ENCODE measurements around the gene CCDC192.
"Not testable (repeated sequence)": the region's sequence is repeated elsewhere in the genome, so short reads cannot be mapped to it uniquely, and the experiment has no call there.

The CCDC192 gene

DNA sequence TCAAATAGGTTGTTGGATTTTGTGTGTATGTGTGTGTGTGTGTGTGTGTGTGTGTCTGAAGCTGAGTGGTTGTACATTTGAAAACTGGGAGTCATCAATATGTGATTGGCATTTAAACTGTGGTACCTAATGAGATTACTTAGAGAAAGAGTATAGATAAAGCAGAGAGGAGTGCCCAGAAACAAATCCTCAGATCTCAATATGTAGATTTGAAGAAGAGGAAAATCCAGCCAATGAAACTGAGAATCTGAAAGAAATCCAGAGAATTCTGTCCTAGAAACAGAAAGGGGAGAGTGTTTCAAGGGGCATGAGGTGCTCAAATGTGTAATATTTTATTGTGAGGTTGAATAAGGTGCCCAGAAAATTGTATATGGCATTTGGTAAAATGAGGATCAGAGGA, 66.2 kb downstream of the CCDC192 start:
- no peak for DNase-seq

GRCh38 chr5:127770272-127770671, 67.1 kb downstream of the CCDC192 start:
- no peak for DNase-seq

DNA sequence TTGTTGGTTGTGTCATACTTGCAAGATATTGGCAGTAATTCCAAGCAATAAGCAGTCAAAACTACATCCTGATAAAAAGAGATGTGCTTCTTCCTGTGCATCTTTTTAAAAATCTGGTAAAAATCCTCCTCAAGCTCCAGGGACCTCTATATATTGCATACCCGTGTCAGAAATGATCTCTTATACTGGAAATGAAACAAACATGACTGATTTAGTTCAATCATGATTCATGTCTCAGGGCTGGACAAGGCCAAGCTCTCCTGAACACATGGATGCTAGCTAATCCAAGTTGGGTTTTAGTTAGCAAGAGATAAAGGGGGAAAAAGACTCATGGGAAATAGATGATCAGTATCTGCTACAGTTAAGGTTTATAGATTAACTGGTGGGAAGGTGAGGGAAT, 69.3 kb downstream of the CCDC192 start:
- no peak for DNase-seq

DNA sequence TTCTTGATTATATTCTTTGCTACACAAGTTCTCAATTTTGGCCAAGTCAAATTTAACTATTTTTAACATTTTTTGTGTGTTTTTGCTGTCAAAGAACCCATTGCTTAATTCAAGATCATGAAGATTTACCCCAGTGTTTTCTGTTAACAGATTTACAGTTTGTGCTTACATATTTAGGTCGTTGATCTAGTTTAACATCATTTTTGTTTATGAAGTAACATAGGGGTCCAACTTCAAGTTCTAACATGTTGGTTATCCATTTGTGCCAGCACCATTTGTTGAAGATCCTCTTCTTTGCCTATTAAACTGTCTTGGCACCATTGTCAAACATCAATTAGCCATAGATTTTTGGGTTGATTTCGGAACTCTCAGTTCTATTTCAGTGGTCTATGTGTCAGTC, 71.0 kb downstream of the CCDC192 start:
- DNase-seq: no peak

- no peak for DNase-seq
These were observed 73.3 kb downstream of the CCDC192 start for GRCh38 chr5:127776477-127776876.

- DNase-seq: no peak
These were observed 74.8 kb downstream of the CCDC192 start for GRCh38 chr5:127777957-127778356.

DNA sequence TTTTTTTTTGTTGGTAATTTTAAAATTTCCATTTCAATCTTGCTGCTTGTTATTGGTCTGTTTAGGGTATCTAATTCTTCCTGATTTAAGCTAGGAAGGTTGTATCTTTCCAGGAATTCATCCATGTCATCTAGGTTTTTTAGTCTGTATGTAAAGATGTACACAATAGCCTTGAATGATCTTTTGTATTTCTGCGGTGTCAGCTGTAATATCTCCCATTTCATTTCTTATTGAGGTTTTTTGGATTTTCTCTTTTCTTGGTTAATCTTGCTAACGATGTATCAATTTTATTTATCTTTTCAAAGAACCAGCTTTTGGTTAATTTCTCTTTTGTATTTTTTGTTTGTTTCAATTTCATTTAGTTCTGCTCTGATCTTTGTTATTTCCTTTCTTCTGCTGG, 79.3 kb downstream of the CCDC192 start:
- DNase-seq: not testable (repeated sequence)

GRCh38 chr5:127785098-127785927, 82.1 kb downstream of the CCDC192 start:
- no peak for DNase-seq

- DNase-seq: no peak
These were observed 88.2 kb downstream of the CCDC192 start for GRCh38 chr5:127791439-127791838.

- DNase-seq: not testable (repeated sequence)
These were observed 88.7 kb downstream of the CCDC192 start for GRCh38 chr5:127791908-127792307.

DNA sequence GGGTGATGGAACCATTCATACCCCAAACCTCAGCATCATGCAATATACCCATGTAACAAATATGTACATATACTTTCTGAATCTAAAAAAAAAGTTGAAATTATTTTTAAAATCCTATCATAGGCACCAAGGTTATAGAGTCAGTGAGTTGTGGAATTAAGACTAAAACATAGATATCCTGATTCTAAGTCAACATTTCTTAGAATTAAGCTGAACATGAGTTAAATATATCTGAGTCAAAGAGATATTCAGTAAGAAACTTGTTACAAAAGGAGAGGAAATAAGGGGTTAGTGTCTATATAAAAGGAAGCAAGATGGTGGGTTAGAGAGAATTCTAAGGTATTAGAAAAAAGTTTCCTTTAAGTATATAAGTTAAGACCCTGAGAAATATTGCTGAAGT, 89.9 kb downstream of the CCDC192 start:
- DNase-seq: no peak

DNA sequence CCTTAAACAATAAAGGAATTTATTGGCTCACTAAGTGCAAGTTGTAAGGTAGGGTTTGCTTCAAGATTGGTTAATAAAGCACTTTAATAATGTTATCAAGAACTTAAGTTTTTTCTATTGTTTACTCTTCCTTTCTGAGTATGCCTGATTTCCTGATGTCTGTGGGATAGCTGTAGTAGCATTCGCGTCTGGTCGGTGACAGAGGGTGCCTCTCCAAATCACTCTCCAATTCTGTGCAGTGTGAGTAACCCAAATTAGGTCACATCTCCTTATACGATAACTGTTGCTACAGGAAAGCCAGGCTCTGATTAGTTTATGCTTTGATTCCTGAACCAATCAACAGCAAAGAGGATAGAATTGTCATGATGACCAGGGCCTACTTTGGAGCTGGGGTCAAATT, 90.7 kb downstream of the CCDC192 start:
- DNase-seq: no peak

- DNase-seq: no peak
These were observed 93.0 kb downstream of the CCDC192 start for GRCh38 chr5:127796211-127796610.

DNA sequence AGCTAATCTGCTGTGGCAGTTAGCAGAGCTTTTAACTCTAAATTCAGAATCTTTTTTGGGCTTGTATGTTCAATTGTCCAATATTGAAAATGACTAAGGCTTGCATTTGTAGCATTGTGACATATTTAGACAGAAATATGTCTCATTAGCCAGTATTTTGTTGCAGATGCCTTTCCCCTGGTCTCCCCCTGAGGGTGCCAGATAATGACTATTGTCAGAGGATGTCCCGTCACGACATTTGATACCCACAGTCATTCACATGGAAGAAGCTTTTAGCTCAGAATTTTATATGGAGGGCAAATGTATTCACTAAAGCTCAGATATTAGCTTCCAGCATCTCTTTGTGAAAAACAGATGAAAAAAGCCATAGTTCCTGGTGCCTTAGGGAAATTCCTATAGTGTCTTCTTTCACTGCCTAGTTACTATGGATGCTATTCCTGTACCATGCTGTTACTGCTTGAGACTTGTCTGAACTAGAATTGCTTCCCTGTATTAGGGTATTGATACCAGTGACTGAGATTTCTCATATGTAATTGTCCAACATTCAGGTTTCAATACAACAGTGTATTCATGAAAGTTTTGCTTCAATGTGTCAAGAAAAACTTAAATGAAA, 96.2 kb downstream of the CCDC192 start:
- DNase-seq: no peak

- DNase-seq: no peak
These were observed 98.7 kb downstream of the CCDC192 start for GRCh38 chr5:127801751-127802476.

GRCh38 chr5:127802477-127802865, 99.3 kb downstream of the CCDC192 start:
- no peak for DNase-seq

DNA sequence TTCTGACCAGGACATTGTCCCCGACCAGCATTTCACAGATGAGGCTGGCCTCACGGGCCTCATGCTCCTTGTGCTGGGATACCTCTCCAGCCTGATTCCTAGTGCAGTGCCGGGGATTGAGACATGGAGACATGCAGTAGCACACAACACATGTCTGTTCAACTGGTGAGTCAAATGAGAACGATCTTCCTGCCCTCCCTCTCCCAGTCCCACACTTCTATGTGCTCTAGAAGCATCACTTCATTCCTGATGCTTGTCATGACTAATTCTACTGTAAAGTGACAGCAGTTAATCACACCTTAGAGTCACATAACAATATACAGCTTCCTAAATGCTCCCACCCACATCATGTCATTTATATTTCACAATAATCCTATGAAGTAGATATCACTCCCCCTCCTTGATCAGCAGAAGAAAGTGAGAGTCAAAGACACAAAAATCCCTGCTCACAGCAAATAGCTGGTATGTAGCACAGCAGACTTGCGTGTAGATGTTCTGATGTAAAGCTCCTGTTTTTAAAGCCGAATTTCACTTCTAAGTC, 101.8 kb downstream of the CCDC192 start:
- no peak for DNase-seq

DNA sequence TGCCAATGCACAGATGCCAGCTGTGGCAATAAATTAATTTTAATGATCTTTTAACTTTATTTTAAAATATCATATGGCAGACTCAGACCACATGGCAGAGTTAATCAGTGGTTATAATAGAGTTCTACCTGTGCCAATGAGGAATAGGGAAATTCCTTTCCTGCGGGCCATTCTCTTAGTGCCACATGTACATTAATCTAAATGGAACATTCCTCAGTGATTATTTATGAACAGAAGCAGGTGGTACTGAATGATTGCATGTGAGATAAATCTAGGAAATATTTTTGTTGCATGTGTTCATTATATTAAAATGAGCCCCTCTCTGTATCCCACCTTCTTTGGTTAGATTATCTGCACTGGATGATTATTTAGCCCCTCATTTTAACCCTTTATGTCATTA, 102.3 kb downstream of the CCDC192 start:
- no peak for DNase-seq

GRCh38 chr5:127806776-127807175, 103.6 kb downstream of the CCDC192 start:
- DNase-seq: no peak

- no peak for DNase-seq
These were observed 106.3 kb downstream of the CCDC192 start for GRCh38 chr5:127809533-127809932.

GRCh38 chr5:127810017-127810416, 106.8 kb downstream of the CCDC192 start:
- DNase-seq: no peak

- DNase-seq: no peak
These were observed 107.7 kb downstream of the CCDC192 start for GRCh38 chr5:127810707-127811490.

- DNase-seq: no peak
These were observed 109.4 kb downstream of the CCDC192 start for GRCh38 chr5:127812570-127812969.

Measured in NCI-H1417 treated with DMSO at 0.1 percent for 48 hours (cell line).